ENCODE data around the gene PRRT1B.

DNA sequence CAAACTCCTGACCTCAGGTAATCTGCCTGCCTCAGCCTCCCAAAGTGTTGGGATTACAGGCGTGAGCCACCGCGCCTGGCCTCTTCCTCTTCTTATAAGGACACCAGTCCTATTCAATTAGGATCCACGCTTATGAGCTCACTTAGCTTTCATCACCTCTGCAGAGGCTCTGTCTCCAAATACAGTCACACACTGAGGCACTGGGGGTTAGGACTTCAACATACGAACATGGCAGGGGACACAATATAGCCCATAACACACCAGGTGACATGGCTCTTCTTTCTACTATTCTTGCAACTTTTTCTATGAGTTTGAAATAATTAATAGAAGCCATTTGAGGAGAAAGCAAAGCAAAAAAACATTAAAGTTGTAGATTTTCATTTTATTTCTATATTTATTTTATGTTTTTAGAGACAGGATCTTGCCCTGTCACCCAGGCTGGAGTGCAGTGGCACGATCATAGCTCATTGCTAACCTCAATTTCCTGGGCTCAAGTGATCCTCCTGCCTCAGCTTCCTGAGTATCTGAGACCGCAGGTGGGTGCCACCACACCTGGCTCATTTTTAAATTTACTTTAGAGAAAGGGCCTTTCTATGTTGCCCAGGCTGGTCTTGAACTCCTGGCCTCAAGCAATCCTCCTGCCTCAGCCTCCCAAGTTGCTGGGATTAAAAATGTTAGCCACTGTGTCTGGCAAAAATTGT lies 6.0 kb upstream of the PRRT1B start:
- TF ChIP-seq ZC3H10 (CRISPR knock-in tag; IDR thresholded peaks at IDR 0.05) (no peak), RARB (CRISPR knock-in tag; IDR thresholded peaks at IDR 0.05) (no peak), TCF4 (CRISPR knock-in tag; IDR thresholded peaks at IDR 0.05; ENCODE audit: borderline replicate concordance) (no peak), ZNF8 (CRISPR knock-in tag; IDR thresholded peaks at IDR 0.05) (no peak), ESRRG (CRISPR knock-in tag; IDR thresholded peaks at IDR 0.05) (no peak), PPARA (CRISPR knock-in tag; IDR thresholded peaks at IDR 0.05; ENCODE audit: borderline replicate concordance) (no peak), ZFP3 (CRISPR knock-in tag; IDR thresholded peaks at IDR 0.05) (no peak)
- TF ChIP-seq, protein P1, sequence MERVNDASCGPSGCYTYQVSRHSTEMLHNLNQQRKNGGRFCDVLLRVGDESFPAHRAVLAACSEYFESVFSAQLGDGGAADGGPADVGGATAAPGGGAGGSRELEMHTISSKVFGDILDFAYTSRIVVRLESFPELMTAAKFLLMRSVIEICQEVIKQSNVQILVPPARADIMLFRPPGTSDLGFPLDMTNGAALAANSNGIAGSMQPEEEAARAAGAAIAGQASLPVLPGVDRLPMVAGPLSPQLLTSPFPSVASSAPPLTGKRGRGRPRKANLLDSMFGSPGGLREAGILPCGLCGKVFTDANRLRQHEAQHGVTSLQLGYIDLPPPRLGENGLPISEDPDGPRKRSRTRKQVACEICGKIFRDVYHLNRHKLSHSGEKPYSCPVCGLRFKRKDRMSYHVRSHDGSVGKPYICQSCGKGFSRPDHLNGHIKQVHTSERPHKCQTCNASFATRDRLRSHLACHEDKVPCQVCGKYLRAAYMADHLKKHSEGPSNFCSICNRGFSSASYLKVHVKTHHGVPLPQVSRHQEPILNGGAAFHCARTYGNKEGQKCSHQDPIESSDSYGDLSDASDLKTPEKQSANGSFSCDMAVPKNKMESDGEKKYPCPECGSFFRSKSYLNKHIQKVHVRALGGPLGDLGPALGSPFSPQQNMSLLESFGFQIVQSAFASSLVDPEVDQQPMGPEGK (CRISPR knock-in tag; IDR thresholded peaks at IDR 0.05; ENCODE audit: borderline replicate concordance): no peak
- TF ChIP-seq, protein P2, sequence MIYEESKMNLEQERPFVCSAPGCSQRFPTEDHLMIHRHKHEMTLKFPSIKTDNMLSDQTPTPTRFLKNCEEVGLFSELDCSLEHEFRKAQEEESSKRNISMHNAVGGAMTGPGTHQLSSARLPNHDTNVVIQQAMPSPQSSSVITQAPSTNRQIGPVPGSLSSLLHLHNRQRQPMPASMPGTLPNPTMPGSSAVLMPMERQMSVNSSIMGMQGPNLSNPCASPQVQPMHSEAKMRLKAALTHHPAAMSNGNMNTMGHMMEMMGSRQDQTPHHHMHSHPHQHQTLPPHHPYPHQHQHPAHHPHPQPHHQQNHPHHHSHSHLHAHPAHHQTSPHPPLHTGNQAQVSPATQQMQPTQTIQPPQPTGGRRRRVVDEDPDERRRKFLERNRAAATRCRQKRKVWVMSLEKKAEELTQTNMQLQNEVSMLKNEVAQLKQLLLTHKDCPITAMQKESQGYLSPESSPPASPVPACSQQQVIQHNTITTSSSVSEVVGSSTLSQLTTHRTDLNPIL (CRISPR knock-in tag; IDR thresholded peaks at IDR 0.05; ENCODE audit: low read depth): no peak
